OCI-LY1 (cell line): ENCODE data around the gene TGFBR1.

Source experiments
- CTCF ChIP-seq: fragments of 200-600 bp; sonication (generic), shearing (Covaris generic); IDR thresholded peaks from 2 replicates; pipeline ENCODE4 v1.5.1; 2017; ENCODE audit warnings: mild to moderate bottlenecking, antibody characterized with exemption, low read length, moderate library complexity, mixed read lengths
- EZH2 ChIP-seq: fragments of 200-600 bp; sonication (generic), shearing (Covaris generic); IDR thresholded peaks from 2 replicates; pipeline ENCODE4 v1.8.0; 2017; ENCODE audit warnings: borderline replicate concordance, mixed run types, mild to moderate bottlenecking, antibody characterized with exemption, low read length, moderate library complexity, mixed read lengths

GRCh38 chr9:99114049-99114440 lies 9.1 kb downstream of the TGFBR1 start:
- TF ChIP-seq CTCF (no peak), EZH2 (no peak)
